ENCODE measurements around the gene ADARB1. TPM values are rescaled to one million over a fixed set of nuclear protein-coding genes. Genes with fewer than 3 reads are reported as not detected.

Gene ADARB1
- polyA plus RNA-seq, 3 donors = 0.40 to 2.6 (median 1.0) TPM

DNA sequence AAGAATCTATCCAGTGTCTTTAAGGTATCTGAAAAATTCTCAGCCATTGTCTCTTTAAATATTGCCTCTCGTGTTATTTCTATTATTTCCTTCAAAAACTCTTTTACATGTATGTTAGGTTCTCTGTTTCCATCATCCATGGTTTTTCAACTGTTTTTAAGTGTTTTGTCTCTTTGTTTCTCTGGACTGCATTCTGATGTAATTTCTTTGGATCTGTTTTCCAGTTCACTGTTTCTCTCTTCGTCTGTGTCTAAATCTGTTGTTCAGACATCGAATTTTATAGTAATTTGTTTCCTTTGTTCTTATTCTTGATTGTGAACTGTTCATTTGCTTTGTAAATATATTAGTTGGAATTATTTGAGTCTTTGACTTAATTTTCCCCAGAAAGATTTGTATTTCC, 169.2 kb downstream of the ADARB1 start:
- TF ChIP-seq, protein P1, sequence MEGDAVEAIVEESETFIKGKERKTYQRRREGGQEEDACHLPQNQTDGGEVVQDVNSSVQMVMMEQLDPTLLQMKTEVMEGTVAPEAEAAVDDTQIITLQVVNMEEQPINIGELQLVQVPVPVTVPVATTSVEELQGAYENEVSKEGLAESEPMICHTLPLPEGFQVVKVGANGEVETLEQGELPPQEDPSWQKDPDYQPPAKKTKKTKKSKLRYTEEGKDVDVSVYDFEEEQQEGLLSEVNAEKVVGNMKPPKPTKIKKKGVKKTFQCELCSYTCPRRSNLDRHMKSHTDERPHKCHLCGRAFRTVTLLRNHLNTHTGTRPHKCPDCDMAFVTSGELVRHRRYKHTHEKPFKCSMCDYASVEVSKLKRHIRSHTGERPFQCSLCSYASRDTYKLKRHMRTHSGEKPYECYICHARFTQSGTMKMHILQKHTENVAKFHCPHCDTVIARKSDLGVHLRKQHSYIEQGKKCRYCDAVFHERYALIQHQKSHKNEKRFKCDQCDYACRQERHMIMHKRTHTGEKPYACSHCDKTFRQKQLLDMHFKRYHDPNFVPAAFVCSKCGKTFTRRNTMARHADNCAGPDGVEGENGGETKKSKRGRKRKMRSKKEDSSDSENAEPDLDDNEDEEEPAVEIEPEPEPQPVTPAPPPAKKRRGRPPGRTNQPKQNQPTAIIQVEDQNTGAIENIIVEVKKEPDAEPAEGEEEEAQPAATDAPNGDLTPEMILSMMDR (IDR thresholded peaks at IDR 0.05) = no peak
- no peaks in the 10 kb centered on the region for H3K36me3 ChIP-seq (replicated peaks in 1 of 2; ENCODE audit: control insufficient read depth in 1 of 2, insufficient read depth in 2 of 2, low read length in 2 of 2)
- no CpG with 5 or more reads among the region's 3 CpGs for WGBS (ENCODE audit: insufficient coverage)
- H3K27ac Mint-ChIP-seq = no peak overlapping the region
- no peak overlapping the region for H3K4me3 ChIP-seq (replicated peaks in 1 of 3; ENCODE audit: low read depth in 2 of 3, low read length in 3 of 3)
- H3K4me2 ChIP-seq (replicated peaks; ENCODE audit: extremely low read depth, low read length, poor library complexity, severe bottlenecking) = no peak overlapping the region
- no peaks in the 10 kb centered on the region for H3K27me3 ChIP-seq (ENCODE audit: control insufficient read depth in 2 of 2, insufficient read depth in 2 of 2, low read length in 2 of 2)
- H3K4me1 Mint-ChIP-seq = no peaks in the 10 kb centered on the region
- intact Hi-C loops (cut with micrococcal nuclease) = no loop called here
- H3K27ac ChIP-seq (ENCODE audit: low read depth in 1 of 2, low read length in 2 of 2) = no peak overlapping the region
- H3K27me3 Mint-ChIP-seq (ENCODE audit: low read depth in 3 of 3) = peaks cover 3 to 29% (median 7%) of the 10 kb centered on the region in 3 donors
- H4K20me1 ChIP-seq (ENCODE audit: insufficient read depth, low read length) = no peaks in the 10 kb centered on the region
- DNase-seq = no peak
- no peak overlapping the region for H3K4me3 Mint-ChIP-seq
- H3K9ac ChIP-seq (ENCODE audit: insufficient read depth, low read length, poor library complexity, severe bottlenecking) = no peak overlapping the region
- H3K9me3 ChIP-seq (replicated peaks in 1 of 2; ENCODE audit: control insufficient read depth in 1 of 2, insufficient read depth in 1 of 2, low read length in 2 of 2) = peaks cover 10% of the 10 kb centered on the region in 2 donors
- H3K4me1 ChIP-seq (ENCODE audit: control insufficient read depth in 1 of 2, insufficient read depth in 2 of 2, low read length in 2 of 2) = no peaks in the 10 kb centered on the region
- H3K9me3 Mint-ChIP-seq = peaks cover 6 to 41% (median 30%) of the 10 kb centered on the region in 7 donors
- H2AFZ ChIP-seq (ENCODE audit: insufficient read depth, low read depth, low read length, poor library complexity, severe bottlenecking) = no peak overlapping the region
- no peaks in the 10 kb centered on the region for H3K79me2 ChIP-seq (ENCODE audit: insufficient read depth, low read length)
- H3K36me3 Mint-ChIP-seq = no peaks in the 10 kb centered on the region

DNA sequence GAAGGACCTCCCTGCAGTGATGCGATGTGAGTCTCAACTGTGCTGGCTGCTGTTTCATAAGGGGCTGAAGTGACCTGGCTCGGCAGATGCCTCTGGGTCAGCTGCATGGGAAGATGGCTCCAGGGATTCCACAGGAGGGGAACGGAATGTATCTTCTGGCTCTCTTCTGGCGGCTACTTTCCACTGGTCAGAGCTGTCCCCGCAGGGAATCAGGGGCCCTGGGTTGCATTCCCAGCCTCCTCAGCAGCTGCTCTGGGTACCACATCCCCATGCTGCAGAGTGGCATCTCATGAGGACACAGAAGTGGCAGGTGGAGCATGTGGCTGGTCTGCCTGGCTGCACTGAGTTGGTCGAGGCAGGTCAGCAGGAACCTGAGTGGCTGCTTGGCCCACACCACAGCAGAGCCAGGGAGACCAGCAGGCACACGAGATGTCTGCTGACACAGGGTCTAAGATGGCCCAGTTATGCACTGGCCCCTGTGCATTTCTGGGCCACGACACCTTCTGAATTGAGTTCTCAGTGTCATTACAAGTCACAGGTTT, 170.5 kb downstream of the ADARB1 start:
- Mint-ChIP-seq H3K4me1 (no peaks in the 10 kb centered on the region), H3K27me3 (ENCODE audit: low read depth in 3 of 3) (peaks cover 3 to 36% (median 9%) of the 10 kb centered on the region in 3 donors), H3K36me3 (no peaks in the 10 kb centered on the region), H3K27ac (no peak overlapping the region), H3K9me3 (peaks cover 6 to 41% (median 31%) of the 10 kb centered on the region in 7 donors), H3K4me3 (no peak overlapping the region)
- Histone ChIP-seq H3K4me3 (replicated peaks in 1 of 3; ENCODE audit: low read depth in 2 of 3, low read length in 3 of 3) (no peak overlapping the region), H2AFZ (ENCODE audit: insufficient read depth, low read depth, low read length, poor library complexity, severe bottlenecking) (no peak overlapping the region), H3K4me1 (ENCODE audit: control insufficient read depth in 1 of 2, insufficient read depth in 2 of 2, low read length in 2 of 2) (no peaks in the 10 kb centered on the region), H3K27me3 (ENCODE audit: control insufficient read depth in 2 of 2, insufficient read depth in 2 of 2, low read length in 2 of 2) (no peaks in the 10 kb centered on the region), H3K27ac (ENCODE audit: low read depth in 1 of 2, low read length in 2 of 2) (no peak overlapping the region), H3K4me2 (replicated peaks; ENCODE audit: extremely low read depth, low read length, poor library complexity, severe bottlenecking) (no peak overlapping the region), H3K9ac (ENCODE audit: insufficient read depth, low read length, poor library complexity, severe bottlenecking) (no peak overlapping the region), H4K20me1 (ENCODE audit: insufficient read depth, low read length) (no peaks in the 10 kb centered on the region), H3K79me2 (ENCODE audit: insufficient read depth, low read length) (no peaks in the 10 kb centered on the region), H3K36me3 (replicated peaks in 1 of 2; ENCODE audit: control insufficient read depth in 1 of 2, insufficient read depth in 2 of 2, low read length in 2 of 2) (no peaks in the 10 kb centered on the region), H3K9me3 (replicated peaks in 1 of 2; ENCODE audit: control insufficient read depth in 1 of 2, insufficient read depth in 1 of 2, low read length in 2 of 2) (peaks cover 10% of the 10 kb centered on the region in 2 donors)
- no peak for DNase-seq
- TF ChIP-seq, protein P1 (IDR thresholded peaks at IDR 0.05) = no peak
- 93% methylated on average over 7 of the region's 8 CpGs for WGBS (ENCODE audit: insufficient coverage)
- intact Hi-C loops (cut with micrococcal nuclease) = no loop called here

Measured in CD14-positive monocyte (primary cell).